Measurements from ENCODE around the gene AKR1C2.

DNA sequence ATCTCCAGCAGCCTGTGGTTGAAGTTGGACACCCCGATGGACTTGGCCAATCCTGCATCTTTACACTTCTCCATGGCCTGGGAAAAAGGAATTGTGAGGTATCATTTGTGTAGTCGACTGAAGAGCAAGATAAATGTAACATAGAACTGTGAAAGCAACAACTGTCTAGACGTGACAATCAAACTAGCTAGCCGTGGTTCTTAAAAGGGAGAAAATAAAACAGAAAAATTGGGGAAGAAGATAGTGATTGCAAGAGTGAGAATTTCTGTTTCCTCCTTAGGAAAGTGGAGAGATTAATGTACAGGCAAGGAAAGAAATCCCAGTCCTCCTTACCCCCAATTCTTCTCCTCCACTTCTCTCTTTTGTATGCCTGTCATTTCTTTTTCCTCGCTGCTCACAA lies 5.0 kb downstream of the AKR1C2 start:
- no peak for TF ChIP-seq POLR2AphosphoS5 (IDR thresholded peaks at IDR 0.05; ENCODE audit: low read depth, low read length)
- no peak for TF ChIP-seq POLR2A (IDR thresholded peaks at IDR 0.05; ENCODE audit: low read depth, low read length)
- no peak for TF ChIP-seq TAF1 (IDR thresholded peaks at IDR 0.05; ENCODE audit: low read depth, low read length)
- TF ChIP-seq SPI1 (IDR thresholded peaks at IDR 0.05; ENCODE audit: low read depth, low read length) = no peak

Measured in GM12891 (cell line).